ENCODE results near the gene NALCN.

Gene NALCN

DNA sequence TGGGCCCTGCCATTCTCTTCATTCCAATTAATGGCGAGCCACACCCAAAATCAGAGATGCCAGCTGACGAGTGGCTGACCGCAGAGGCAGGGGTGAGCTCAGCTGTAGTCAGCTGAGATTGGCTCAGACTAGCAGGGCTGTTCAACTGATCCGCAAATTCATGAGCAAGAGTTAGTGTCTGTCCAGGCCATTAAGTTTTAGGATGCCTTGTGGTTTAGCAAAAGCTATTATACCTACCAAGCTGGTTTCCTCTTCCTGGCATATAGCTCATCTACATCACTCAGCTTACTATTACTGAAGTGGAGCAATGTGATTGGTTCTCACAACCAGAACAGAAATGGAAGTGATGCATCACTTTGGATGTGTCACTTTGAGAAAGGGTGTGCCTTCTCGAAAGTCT, 148.7 kb downstream of the NALCN start:
- no peak for DNase-seq

DNA sequence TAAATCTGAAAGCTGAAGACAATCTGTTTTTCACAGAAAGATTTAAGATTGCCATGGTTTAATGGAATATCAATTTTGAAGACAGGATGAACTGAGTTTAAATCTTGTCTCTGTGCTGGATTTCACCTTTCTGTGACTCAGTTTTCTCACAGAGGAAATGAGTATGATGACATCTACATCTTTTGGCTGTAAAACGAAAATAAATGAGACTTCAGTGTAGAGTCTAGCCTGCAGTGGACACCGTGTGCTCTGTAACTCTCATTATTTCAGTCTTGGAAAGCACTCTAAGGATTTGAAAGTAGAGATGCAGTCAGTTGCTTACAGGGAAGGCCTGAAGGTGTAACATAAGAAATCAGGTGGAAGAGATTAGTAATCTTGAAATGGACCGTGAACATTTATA, 150.4 kb downstream of the NALCN start:
- DNase-seq = no peak

DNA sequence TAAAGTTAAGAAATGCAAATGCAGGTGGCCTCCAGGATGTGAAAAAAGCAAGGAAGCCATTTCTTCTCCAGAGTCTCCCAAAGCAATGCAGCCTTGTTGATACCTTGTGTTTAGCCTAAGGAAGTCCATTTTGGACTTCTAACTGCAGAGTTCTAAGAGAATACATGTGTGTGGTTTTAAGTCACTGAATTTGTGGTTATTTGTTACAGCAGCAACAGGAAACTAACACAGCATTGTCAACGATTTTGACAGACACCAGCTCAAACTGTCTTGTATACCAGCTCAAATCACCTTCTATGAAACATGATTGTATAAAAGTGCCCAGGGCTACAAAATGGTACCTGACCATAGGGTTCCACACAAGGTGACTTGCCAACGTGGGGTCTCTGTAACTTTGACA, 151.4 kb downstream of the NALCN start:
- DNase-seq = no peak

DNA sequence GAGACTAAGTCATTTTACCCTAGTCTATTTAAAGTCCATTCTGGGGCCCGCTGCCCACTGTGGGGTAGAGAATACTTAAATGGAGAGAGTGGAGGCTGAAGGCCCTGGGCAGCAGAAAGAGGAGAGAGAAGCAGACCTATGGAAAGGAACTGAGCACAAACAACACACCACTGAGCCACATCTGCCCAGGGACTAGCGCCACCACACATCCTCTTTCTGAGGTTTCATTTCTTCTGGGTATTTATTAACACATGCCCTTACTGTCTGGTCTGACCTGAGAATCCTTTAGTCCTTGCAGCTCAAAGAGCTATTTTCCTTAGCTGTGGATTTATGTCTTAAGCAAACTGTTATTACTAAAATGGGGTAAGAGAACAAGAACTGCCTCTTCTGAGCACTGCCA, 154.0 kb downstream of the NALCN start:
- no peak for DNase-seq

DNA sequence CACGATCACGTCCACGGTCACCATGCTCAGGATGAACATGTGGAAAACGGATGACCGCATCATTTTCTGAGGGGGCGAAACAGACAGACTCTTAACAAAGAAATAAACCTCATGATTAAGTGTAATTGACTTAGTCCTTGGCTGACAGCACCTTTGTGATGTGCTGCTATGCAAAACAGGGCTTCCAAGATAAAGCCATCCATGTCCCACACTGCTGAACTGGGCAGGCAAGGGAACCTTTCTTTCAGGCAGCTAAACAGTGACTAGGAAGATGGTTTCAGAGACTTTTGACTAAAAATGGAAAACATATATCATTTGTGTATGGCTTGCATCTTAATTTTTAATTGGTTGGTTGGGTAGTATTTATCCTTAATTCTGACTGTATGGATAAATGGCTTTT, 157.8 kb downstream of the NALCN start:
- no peak for DNase-seq

DNA sequence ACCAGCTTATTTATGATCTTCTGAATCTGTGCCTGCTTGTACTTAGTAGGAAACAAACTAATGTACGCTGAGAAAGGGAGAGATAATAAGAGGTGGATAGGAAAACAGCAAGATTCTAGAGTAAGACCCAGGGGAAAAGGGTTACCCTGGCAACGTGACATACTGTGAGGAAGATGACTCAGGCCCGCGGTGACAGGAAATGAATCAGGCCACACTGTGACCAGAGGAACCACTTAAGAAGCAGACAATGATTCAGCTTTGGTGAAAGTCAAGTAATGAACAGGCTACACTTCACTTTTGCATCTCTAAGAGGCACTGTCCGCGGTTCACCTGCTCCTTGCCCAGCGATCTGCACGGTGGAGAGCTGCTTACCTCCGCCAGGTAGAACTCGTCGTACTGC, 158.2 kb downstream of the NALCN start:
- no peak for DNase-seq

DNA sequence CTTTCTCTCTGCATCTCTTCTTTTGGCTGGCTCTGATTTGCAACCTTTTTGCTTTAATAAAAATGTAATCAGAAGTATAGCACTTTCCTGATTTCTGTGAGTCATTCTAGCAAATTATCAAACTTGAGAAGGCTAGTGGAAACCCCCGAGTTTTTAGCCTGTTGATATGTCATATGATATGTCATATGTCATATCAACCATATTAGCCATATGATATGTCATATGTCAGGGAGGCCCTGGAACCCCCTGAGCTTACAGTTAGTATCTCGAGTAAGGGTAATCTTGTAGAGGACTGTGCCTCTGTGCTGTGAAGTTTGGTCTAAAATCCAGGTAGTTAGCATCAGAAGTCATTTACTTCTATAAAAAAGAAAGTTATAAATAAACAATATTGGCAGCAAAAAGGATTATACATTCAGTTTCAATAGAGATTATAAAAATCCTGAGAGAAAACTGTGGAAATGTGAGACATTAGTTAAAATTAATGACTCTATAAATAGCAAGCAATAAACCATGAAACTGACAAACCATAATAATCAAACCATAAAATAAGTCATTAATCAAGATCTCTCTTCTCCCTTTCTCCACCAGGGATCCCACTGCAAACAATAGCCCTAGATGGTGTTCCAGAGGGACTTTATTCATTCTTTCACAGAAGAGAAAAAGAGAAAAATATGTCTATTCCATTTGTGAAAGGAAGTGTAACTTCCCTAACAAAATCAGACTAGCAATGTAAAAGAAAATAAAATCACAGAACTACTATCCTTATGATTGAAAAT, 167.4 kb downstream of the NALCN start:
- no peak for DNase-seq

DNA sequence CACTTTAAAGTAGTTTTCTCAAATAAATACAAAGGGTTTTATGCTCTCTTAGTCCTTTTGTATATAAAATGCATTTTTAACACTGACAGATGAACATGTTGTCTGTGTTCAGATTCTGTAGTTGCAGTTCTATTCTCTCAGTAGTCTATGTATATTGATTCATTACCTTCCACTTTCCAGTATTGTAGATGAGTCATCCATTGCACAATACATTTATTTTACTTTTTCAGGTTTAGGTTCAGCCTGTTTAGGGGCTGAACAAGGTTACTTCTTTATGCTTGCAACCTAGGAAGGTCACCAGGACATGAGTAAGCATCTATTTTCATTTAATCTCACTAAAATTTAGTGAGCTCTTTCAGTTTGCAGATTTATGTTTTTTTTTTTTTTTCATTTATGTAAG, 173.6 kb downstream of the NALCN start:
- DNase-seq = no peak

DNA sequence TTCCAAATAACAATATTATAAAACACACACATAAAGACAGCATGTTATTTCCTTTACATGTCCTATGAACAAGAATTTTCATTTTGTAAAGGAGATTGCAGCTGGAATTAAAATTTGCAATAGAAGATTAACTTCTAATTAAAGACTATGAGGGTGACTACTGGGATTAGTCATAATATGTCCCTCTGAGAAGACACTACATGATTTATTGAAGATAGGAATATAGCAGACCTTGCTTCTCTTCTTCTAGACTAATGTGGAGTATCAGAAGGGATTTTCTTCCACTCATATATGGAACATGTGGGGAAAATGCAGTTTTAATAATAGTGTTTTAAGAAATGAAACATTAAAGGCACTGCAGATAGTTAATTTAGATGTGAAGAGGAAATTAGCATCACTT, 177.8 kb downstream of the NALCN start:
- no peak for DNase-seq

DNA sequence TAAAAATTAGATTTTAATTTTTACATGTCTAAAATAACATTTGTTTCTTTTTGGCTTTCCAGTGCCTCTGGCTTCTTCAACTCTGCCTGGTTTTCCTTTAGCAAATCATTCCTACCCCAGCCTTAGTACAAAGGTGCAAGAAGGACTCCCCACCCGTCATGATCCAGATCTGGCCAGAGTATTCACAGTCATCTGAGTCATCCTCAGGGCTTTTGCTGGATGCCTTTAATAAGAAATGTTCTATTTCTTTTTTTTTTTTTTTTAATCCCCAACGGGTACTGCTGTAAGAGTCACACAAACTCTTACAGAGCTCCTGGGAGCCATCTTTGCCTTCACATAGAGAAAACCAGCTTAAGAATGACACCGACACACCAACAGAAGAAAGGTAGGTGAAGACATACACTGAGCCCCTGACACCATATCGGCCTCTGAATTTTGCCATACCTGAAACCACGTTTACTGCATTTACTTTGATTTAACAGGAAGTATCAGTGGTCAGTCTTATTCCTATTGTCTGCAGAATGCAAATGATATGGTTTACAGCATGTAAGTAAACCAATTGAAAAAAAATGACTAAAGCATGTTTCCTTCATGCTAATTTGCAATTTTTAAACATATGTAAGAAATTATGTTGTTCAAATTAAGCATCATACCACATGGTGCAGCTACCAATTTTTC, 184.4 kb downstream of the NALCN start:
- DNase-seq = no peak

DNA sequence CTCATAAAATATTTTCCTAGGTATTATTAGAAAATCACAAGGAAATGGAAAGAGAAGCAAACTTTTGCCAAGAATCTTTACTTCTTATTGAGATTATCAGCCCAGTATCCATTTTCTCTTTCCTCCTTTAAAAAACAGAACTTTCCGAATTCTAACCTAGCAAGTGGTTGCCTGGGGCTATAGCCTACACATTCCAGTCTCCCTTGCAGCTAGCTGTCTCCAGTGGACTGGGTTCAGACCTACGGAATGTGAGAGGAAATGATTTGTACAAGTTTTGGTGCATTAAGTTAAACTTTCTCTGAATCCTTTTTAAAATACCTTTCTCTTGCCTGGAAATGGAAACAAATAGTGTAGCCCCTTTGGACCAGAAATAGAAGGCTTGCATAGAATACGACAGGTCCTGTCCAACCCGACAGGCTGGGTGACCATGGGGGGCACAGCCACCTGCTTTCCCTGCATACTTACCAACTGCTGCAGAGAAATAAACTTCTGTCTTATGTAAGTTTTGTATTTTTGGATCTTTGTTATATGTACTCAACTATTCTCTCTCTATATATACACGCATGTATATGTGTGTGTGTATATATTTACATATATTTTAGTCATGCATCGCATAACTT, 185.9 kb downstream of the NALCN start:
- no peak for DNase-seq

DNA sequence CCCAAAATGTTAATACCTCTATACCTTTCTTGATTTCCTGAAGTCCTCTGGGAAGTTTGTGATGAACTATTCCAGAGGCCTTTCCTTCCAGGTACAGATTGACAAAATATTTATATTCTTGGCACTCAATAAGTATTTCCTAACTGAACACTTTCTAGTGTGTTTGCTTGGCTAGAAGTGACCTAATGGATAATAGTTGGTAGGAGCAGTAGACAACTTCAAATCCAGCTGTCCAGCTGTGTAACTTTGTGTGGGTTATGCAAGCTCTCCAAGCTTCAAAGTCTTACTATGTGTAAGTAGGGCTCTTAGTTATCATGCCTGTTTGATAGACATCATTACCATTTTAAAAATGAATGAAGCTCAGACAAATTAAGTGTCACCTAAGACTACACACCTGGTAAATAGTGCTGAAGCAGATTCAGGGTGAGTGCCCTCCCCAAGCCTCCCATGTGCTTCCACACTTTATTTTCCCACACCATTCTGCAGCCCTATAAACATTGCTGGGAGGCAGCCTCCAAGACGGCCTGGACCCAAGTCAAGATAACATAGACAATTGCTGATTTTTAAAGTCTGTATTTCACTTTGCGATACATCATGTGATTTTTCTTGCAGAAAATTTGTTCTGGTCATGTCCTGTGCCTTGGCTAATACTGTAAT, 196.6 kb downstream of the NALCN start:
- no peak for DNase-seq

DNA sequence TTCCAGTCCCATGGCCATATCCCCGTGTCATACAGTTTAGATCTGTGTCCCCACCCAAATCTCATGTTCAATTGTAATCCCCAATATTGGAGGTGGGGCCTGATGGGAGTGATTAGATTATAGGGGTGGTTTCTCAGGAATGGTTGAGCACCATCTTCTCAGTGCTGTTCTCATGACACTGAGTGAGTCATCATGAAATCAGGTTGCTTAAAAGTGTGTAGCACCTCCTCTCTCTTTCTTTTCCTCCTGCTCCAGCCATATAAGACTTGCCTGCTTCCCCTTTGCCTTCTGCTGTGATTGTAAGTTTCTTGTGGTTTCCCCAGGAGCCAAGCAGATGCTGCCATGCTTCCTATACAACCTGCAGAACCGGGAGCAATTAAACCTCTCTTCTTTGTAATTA, 197.8 kb downstream of the NALCN start:
- no peak for DNase-seq

DNA sequence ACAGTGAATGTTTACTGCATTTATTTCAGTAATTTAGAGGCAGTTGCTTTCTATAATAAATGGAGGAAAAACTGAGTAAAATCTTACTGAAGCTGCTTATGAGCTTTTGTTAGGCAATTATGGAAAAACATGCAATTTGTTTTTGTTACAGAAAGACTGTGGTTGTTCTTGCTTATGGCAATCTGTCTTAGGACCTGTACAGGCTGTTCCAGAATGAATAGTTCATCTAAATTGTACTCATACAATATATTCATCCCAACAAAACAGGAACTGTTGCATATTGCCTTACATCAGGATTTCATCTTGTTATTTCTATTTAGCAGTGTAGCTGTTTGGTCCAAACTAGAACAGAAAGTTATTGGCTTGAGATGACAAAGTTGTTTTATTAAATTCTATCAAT, 199.2 kb downstream of the NALCN start:
- DNase-seq = no peak

DNA sequence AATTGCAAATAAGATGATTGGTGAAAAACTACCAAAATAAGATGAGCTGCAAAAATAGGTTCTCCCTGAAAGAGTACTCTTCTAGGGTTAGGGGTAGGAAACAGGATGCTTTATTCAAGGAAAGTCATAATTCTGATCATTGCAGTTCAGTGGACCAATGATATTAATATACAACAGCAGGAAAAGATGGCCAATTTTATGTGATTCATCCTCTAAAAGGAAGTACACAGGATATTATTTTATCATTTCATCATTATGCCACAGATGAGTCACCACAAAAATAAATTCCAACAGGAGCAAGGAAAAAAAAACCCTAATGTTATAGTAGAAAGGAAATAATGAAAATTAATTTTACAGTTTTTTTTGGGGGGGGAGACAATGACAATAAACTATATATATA, 205.0 kb downstream of the NALCN start:
- no peak for DNase-seq

DNA sequence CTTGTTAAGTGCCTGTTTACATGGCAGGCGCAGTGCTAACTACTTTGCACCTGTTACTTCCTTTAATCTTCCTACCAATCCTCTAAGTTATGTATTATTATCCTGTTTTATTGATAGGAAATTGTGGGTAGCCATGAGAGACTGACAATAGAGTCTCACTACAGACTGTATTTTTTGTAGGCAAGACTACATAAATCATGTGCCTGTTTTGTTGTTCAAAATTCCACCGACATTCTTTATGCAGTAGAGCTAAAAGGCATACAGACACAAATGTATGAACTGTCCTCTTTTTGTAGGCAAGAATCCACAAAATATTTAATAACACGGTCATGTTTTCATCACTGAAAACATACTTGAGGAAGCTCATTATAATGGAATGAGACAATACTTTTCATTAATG, 205.5 kb downstream of the NALCN start:
- no peak for DNase-seq

DNA sequence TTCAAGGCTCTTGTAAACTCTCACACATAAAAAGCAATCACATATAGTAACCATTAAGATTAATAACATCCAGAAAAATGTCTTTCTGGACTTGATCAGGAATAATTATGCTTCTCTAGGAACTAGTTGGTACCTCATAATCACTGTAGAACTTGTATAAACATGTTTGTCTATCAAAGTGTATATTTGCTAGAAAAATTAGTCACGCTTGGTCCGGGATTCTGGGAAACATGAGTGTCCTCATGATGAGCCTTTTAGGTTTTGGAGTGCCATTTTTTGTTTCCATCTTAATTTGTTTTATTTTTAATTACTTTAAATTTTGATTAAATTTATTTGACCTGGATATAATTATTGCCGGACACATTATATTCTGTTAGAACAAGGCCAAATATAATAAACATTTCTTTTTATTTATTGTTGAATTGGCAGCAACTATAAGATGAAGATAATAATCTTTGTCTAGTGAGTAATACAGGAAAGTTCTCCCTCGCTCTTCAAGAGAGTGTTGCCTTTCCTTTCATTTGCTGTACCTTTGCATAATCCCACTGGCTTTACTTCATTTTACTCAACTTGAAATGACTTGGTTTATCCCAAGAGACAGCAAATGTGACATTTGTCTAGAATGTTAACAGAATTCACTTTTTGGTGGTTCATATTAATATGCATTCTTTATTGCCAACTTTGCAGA, 207.0 kb downstream of the NALCN start:
- no peak for DNase-seq

DNA sequence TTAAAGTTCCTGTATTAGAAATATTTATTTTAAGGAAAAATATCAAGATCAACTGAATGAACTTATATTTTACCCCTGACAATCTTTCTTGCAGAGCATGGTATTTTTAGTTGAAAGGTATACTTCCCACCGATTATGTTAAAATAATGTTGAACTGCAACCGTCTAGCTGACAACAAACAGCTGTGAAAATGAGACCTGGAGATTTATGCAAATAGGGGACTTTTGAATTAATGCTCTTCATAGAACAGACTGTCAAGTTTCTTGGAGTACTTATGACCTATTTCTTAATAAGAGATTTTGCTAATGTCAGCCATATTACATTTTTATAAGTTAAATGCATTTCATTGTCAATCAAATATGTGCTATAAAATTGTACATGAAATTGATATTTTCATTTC, 210.9 kb downstream of the NALCN start:
- DNase-seq = no peak

DNA sequence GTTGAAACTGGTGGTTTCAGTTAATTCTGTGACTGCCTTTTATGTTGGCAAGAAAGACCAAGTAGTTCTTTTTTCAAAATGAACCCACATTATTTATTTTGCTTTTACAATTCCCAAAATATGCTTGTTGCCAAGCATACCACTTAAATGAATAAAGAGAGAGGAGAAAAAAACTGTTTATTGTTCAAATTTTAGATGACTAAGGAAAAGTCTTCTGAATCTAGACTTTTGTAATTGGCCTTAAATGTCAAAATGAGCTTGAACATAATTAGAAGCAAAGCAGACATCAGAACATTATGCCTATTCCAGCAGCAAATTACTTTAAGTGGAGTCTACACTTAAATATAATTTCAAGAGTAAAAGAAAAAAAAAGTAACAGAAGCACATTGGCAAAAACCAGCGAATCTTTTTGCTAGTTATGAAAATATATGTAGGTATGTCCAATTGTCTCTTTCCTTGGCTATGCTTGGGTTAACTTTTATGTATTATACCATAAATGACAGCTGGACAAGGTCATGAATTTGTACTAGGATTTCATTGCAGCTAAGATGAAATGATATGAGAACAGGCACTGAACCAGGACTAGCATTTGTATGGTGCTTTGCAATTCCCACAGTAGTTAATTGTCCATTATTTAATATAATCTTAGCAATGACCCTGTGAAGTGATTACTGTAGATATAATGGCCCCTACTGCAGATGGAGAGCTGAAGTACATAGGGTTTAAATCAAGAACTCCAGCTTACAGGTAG, 211.9 kb downstream of the NALCN start:
- no peak for DNase-seq

DNA sequence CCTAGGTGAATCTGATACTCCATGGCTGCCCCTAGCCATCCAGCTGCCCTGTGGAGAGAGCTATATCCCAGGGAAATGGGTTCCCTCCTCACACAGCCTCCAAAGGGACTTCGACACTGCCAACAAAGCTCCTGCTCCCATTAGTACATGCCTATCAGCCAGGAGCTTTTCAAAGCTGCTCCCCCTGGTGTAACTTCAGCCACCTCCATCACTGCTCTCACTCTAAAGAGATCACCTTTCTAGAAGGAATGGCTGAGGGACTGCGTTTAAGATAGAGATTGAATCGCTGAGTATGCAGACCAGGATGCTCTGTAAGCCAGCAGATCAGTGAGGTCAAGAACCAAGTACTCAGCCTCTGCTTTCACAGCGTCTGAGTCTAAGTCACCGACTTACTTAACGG, 213.7 kb downstream of the NALCN start:
- no peak for DNase-seq

DNA sequence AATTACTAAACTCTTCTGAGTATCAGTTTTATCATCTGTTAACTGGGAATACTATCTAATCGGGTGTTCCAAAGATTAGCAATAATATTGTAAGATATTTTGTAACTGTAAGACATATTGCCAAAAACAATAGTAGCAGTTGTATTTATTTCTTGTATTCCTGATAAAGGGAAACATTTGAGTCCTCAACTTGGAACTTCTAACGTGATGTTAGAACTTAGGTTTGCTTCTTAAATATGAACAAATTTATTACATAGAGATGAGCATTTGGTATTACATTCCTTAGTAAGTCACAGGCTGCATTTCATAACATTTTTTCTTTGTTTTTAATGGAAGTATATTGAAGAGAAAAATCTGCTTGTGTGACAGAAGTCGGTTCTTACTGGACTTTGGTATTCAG, 225.3 kb downstream of the NALCN start:
- no peak for DNase-seq

DNA sequence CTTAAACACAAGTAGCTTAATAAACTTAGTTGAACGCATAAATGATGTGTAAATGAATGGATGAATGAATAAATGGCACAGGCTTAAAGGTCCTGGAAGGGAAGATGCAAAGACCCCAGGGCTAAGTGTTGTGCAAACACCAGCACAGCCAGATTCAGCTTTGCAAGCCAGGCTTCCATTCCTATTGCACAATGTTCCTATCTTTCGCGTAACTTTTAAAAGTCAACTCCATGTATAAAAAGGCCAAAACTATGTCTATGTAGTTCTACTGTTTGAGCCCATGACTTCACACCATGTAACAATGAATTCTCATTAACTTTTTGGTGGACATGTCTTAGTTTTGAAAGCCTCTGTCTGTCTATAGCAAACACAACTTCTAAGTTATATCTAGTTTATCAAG, 226.0 kb downstream of the NALCN start:
- DNase-seq = no peak

DNA sequence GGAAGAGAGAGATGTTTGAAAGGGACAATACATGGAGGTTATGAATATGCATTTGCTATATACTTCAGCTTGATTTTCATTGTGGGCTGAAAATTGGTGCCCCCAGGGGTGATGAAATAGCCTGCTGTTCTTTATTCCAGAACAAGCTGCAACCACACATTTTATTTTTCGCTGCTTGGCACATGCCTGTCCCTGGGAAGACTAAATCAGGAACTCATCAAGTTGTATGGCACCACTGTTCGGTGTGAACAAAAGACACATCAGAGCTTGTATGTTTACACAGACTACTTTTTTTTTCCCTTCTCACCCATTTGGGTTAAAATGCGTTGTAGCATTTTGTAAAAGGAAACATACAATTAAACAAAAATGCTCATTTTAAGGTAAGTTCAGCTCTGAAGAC, 230.7 kb downstream of the NALCN start:
- DNase-seq = peak; percentile 36 to 50

All from NCI-H2081 (cell line).